NCI-H345 treated with DMSO at 0.1 percent for 48 hours (cell line): ENCODE measurements around the gene MBD6.
A peak's percentile ranks its signal among the peaks of the same experiment; 100 is the strongest.

Experiments
- DNase-seq: peaks from one replicate; lab custom pipeline; 2025; ENCODE audit not compliant: unreplicated experiment; lab: John Stamatoyannopoulos, UW

Gene MBD6

GRCh38 chr12:57522011-57522886 is at the start of gene MBD6:
MBD6 (plus strand) TSS chr12:57522824; CDS start chr12:57524304, 1,480 bp downstream.
- DNase-seq, result peak; percentile 65

DNA sequence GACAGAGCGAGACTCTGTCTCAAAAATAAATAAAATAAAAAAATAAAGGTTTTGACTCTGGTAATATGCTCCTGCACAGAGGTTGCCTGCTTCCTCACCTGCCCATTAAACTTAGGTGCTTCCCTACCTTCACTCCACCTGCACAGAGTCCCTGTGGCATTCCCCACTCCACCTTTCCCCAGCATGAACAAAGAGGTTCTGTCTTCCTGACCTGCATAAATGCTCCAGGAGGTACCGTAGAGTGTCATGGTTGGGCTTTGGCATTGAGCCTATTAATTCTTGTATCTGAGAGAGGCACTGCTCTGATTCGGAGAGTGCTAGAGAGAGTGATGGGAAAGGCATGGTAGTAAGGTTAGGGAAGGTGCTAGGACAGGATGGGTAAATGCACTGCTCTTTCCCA is 49.2 kb upstream of the MBD6 start:
- no peak for DNase-seq

GRCh38 chr12:57473886-57474285 is 48.7 kb upstream of the MBD6 start:
- no peak for DNase-seq

DNA sequence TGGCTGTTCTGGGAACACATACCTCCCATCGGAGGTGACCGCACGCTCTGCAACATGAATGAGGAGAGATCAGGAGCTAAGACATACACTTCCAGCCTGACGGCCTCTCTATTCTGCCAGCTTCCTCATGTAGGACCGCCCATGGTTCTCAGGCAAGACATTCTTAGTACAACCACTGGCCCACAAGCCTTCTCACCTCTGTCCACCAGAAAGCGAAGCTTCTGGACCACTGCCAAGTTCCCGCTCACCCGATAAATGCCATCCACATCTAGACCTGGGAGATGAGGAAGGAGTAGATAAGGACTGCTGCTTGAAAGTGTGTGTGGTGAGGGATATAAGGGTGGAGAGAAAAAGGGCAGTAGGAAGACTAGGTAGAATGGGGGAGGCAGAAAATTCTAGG is 48.2 kb upstream of the MBD6 start:
- no peak for DNase-seq

- DNase-seq, result no peak
Observed at GRCh38 chr12:57474862-57475261, 47.8 kb upstream of the MBD6 start.

DNA sequence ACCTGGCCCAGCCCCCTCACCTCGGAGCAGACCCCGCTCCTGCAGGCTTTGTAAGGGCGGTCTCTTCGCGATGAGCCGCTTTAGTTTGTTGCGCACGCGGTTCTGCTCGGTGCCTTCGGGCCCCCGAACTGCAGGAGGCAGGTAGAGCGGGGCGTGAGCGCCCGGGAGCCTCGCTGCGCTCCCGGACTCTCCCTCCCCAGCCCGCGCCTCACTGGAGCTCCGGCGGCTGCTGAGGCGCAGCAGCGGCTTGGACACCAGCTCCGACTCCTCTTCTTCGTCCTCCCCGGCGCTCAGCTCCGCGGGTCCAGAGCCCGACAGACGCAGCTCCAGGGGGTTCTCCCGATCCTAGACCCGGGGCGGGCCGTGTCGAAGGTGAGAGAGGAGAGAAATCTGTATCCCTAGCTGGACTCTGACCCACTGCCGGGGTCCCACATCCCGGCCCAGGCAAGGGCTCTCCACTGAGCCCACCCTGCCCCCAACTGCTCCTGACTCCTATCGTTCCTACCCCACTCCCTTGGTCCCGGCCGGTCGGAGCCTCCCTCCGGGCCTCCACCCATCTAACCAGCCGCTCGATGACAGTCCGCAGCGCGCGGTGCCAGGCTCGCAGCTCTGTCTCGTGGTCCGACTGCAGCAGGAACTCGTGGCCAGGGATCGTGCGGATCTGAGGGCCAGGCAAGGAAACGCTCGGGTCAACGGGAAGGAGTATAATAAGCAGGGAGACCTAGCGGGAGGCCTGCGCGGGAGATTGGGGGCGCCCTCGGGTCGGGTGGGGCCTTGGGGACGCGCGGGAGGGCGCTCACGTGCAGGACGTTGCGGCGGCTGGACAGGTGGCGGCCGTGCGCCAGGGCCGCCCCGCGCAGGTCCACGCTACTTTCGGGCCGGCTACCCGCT is 47.1 kb upstream of the MBD6 start:
- DNase-seq, result no peak

DNA sequence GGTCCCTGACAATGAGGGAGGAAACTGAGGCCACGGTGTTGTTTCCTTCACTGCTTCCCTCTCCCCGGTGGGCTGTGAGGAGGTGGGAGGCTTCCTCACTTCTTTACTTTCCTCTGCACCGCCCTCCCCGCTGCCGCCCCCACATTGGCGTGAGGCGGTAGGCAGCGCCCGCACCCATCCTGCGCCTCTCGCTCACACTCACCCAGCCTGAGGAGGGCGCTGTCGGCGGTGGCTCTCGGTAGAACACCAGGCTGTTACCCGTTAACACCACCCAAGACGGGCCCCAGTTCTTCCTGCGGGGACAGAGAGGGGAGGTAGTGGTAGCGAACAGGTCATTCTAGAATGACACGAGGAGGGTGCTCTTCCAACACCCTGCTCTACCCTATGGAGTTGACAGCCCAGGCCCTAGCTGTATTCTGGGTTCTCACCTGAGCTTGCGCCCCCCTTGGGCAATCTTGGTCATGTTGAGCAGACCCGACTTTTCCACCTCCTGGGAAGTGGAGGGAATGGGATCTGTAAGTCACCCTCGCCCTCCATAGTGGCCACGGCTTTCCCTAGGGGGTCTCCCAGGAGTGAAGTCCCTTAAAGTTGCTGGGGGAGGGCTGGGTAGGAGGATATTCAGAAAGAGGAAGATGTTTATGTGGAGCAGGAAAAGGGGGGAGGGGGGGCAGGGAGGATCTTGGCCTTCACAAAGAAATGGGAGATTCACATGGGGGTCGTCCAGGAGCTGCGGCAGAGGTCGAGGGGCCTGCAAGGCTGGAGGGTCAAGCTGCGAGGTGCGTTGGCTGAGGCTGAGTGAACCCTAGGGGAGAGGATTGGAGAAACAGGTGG is 46.2 kb upstream of the MBD6 start:
- DNase-seq, result no peak

DNA sequence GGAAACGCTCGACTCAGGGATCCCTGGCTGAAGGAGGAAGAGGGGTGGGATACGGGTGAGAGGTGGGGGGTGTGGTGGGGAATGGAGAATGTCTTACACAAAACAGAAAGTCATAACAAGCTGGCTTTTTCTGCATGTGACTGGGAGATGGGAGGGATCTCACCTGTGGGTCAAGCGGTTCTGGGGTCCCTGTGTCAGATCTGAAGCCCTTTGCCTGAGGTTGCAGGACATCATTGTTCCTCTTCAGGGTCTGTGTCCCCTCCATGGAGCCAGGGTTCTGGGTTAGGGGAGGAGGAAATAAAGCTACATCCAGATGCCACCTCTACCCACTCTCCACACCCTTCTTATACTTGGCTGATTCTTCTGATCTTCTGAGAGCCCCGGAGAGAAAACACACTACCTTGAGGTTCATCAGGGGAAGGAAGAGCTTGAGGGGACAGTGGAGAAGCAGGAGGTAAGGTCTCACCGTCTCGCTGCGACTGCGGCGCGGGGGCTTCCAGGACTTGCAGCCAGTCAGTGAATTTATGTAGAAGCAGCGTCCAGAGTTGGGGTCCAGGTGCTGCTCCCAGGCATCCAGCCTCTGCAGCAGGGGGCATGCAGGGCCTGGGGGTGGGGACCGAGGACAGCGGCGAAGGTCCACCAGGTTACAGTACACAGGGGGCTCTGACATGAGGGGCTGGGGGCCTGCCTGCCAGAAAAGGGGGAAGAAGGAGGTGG is 45.5 kb upstream of the MBD6 start:
- no peak for DNase-seq

DNA sequence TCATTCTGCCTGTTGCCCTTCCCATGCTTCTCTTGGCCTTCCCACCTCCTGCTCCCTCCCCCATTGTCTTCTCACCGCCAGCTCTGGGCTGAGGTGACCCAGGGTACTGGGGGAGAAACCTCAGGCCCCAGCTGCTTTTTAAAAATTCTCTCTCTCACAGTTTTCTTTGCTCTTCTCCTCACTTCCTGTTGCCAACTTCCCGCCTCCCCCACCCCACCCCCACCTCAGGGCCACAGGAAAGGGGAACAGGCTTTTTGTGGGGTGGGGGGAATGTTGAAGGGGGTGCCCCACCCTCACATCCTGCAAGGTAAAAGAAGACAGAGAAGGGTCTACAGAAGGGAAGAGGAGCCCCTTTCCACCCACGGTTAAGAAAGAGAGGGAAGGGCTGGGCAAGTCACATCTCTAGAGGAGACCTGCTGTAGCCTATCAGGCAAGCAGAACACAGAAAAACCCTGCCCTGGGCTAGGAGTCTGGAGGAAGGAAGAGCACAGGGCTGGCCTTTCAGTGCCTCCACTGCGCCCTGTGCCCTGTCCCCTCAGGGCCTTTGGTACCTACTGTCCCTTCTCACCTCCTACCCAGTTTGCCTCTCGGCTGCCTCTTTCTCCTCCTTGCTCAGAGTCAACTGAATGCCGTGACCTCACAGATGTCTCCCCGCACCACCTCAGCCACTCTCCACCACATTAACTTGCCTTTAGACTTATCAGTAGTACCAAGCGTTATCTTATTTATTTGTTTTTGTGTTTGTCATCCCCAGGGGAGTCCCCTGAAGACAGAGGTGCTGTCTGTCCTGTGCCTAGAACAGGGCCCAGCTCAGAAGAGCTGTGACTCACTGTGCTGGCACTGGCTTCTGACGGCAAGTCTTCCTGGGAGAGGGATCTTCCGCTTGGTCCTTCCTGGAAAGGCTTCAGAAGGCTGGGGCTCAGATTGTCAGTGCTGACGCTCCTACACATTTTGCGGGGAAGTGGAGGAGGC is 44.6 kb upstream of the MBD6 start:
- DNase-seq, result no peak

DNA sequence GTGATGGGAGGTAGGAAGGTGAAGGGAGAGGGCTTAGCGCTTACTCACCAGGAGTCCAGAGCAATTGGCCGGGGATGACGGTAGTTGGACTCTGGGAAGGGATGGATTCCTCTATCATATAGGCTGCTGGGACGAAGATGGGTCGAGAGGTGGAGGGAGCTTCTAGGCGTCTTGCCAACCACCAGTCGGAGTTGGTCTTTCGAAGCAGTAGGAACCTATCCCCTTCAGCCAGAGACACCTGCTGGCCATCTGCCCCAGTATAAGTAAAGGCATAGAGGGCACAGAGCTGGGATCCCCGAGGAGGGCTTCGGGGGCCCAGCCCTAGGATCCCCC is 43.6 kb upstream of the MBD6 start:
- no peak for DNase-seq

DNA sequence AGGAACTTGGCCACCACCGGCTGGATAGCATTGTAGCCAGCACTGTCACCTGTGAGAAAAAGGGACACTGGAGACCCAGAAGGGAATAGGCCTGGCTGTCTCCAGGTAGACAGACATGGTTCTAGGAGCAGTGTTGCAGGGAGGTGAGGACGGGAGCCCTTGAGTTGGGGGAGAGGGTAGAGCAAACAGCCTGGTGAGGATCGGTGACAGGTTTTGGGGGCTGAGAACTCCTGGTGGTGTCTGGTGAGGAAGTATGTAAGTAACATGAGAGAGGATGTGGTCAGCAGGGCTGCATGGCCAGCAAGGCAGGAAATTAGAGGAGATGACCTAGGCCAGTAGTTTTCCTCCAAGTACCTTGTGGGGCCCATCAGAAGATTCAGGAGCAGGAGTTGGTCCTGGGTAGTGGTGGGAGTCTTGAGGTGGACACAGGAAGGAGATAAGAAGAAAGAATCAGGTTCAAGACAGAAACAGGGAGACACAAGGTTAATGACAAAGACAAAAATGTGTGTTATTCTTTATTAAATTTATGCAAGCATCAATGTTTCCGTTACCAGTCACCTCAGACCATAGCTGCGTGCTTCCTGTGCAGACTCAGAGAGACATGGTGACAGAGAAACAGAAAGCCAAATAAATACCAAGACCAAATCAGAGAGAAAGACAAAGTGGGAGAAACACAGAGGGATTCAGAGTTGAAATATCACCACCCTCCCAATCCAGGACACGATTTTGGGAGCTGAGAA is 43.1 kb upstream of the MBD6 start, which contains the start of gene ARHGAP9:
Gene ARHGAP9, minus strand, starts transcription at position 491 of the 740 bp plus-strand sequence. Its CDS starts 460 bp downstream, at position 31.
- no peak for DNase-seq

DNA sequence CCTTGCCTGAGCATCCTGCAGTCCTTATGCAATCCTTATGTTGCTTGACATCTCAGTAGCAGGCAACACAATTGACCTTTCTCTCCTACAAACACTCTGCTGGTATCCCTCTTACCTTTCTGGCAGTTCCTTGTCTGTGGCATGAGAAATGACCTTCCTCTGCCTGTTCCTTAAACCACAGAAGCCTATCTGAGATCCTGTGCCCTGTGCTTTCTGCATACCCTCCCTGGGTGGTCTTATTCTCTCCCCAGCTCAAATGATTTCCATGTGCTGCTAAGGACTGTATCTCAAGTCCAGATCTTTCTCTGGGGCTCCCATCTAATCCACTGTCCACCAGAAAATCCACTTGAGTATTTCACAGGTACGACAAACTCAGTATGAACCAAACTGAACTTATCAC is 41.0 kb upstream of the MBD6 start:
- DNase-seq, result no peak

DNA sequence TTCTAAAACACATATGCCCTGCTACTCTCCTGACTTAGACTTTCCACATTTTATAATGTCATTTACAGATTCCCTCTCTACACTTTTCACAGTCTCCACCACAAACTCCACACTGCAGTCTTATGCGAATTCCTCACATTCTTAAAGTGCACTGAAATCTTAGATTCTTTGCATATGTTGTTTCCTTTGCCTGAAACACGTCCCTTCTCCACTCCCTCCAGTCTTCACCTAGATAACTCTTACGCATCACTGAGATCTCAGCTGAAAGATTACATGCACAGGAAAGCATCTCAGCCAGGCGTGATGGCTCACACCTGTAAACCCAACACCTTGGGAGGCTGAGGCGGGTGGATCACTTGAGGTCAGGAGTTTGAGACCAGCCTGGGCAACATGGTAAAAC is 39.2 kb upstream of the MBD6 start:
- no peak for DNase-seq

DNA sequence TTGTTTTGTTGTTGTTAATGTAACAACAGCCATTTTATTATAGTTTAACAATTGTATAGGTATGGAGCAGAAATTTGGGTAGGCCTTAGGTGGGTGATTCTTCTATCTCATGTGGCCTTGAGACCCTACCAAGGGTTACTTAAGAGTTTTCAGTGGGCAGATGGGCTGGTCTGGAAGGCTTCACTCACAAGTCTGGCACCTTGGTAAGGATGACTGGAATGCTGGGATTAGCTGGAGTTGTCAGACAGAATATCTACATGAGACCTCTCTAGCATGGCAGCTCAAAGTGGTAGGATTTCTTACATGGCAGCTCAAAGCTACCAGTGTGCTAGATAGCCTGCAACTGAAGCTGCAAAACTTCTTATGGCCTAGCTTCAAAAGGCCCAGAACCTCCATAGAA is 36.9 kb upstream of the MBD6 start:
- DNase-seq, result no peak

GRCh38 chr12:57487055-57487596 is 35.5 kb upstream of the MBD6 start:
- no peak for DNase-seq

GRCh38 chr12:57487597-57488401 is 34.8 kb upstream of the MBD6 start, which contains the start of gene MARS1:
MARS1 (plus strand) TSS chr12:57488068; CDS start chr12:57488091, 23 bp downstream.
- DNase-seq, result peak; percentile 93

DNA sequence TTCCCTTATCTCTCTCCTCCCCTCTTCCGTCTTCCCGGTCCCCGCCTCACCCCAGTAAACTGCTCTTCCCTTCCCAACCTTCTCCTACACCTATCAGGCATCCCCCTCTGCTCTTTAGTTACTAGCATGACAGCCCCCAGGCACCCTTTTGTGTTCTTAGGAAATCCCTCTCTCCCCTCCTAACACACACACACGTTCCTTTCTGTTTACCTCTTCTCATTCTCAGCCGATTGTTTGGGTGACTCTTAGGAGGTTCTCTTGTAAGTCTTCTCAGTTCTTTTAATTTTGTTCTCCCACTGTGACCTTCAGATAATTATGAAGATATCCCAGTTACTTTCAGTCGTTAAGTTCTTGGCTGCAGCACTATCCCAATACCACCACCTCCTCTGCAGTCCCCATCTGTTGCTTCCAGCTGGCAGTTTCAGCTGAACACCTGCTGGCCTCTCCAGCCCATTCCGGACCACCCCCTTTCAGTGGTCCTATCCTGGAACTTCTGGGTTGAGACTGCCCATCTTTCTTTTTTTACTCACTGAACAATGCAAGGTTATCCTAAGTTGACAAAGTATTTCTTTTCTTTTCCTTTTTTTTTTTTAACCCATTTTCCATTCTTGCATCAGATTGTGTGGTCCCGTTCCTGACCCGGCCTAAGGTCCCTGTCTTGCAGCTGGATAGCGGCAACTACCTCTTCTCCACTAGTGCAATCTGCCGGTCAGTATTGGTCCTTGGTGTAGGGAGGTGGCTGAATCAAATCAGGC is 34.0 kb upstream of the MBD6 start:
- no peak for DNase-seq
